GM23338 (cell line): ENCODE results near the gene ERMP1. TPM values are rescaled to one million over a fixed set of nuclear protein-coding genes. Genes with fewer than 3 reads are reported as not detected.
A peak's percentile ranks its signal among the peaks of the same experiment; 100 is the strongest.

ENCODE experiments used
- ATAC-seq: fragments of 200-7000 bp; cut with Tn5 transposase; 3 replicates; pipeline ENCODE4 v1.9.1; 2020
- DNase-seq: peaks from one replicate; pipeline ENCODE4 v3.0.0-alpha.2; 2015; ENCODE audit warnings: low spot score
- H2AFZ ChIP-seq: fragments of 200-600 bp; sonication (generic); 2 replicates; pipeline ENCODE4 v1.8.0; 2016; ENCODE audit warnings: antibody characterized with exemption, mild to moderate bottlenecking, moderate library complexity
- H3F3A ChIP-seq: fragments of 200-600 bp; sonication (generic); replicated peaks from 2 replicates; pipeline ENCODE4 v1.8.0; 2017; ENCODE audit warnings: antibody characterized with exemption, mixed run types, low read depth
- H3K27ac ChIP-seq: fragments of 200-600 bp; sonication (generic); 2 replicates; pipeline ENCODE4 v1.6.1; 2016; ENCODE audit warnings: low read depth
- H3K27me3 ChIP-seq: fragments of 200-600 bp; sonication (generic); 2 replicates; pipeline ENCODE4 v1.8.0; 2016; ENCODE audit warnings: mild to moderate bottlenecking, mixed run types, moderate library complexity; ENCODE audit not compliant: insufficient read depth
- H3K36me3 ChIP-seq: fragments of 200-600 bp; sonication (generic); 2 replicates; pipeline ENCODE4 v1.8.0; 2016; ENCODE audit warnings: mild to moderate bottlenecking; ENCODE audit not compliant: insufficient read depth
- H3K4me1 ChIP-seq: fragments of 200-600 bp; sonication (generic); 2 replicates; pipeline ENCODE4 v1.8.0; 2016; ENCODE audit warnings: mild to moderate bottlenecking, moderate library complexity; ENCODE audit not compliant: insufficient read depth
- H3K4me2 ChIP-seq: fragments of 200-600 bp; sonication (generic); 2 replicates; pipeline ENCODE4 v1.7.1; 2017; ENCODE audit warnings: mixed run types
- H3K4me3 ChIP-seq: fragments of 200-600 bp; sonication (generic); 2 replicates; pipeline ENCODE4 v1.6.1; 2016; ENCODE audit warnings: mixed run types
- H3K79me2 ChIP-seq: fragments of 200-600 bp; sonication (generic); replicated peaks from 2 replicates; pipeline ENCODE4 v1.8.0; 2017; ENCODE audit warnings: mild to moderate bottlenecking; ENCODE audit not compliant: insufficient read depth
- H3K9me2 ChIP-seq: fragments of 200-600 bp; sonication (generic); 2 replicates; pipeline ENCODE4 v1.8.0; 2017; ENCODE audit not compliant: insufficient read depth
- H4K20me1 ChIP-seq: fragments of 200-600 bp; sonication (generic); replicated peaks from 2 replicates; pipeline ENCODE4 v1.8.0; 2017; ENCODE audit warnings: mild to moderate bottlenecking; ENCODE audit not compliant: insufficient read depth
- H3K27ac Mint-ChIP-seq: 2 replicates; pipeline ENCODE4 v1.8.0; 2020; ENCODE audit warnings: inconsistent platforms, mild to moderate bottlenecking, moderate library complexity, mixed read lengths
- H3K27me3 Mint-ChIP-seq: 3 replicates; pipeline ENCODE4 v1.8.0; 2022; ENCODE audit warnings: low read depth, mild to moderate bottlenecking, moderate library complexity, mixed read lengths, inconsistent platforms; ENCODE audit not compliant: insufficient read depth, poor library complexity
- H3K36me3 Mint-ChIP-seq: 3 replicates; pipeline ENCODE4 v1.8.0; 2021; ENCODE audit warnings: low read depth, mild to moderate bottlenecking, inconsistent platforms, moderate library complexity, mixed read lengths
- H3K4me1 Mint-ChIP-seq: 3 replicates; pipeline ENCODE4 v1.8.0; 2020; ENCODE audit warnings: mild to moderate bottlenecking, inconsistent platforms, mixed read lengths
- H3K4me3 Mint-ChIP-seq: 3 replicates; pipeline ENCODE4 v1.8.0; 2021; ENCODE audit warnings: moderate library complexity, mild to moderate bottlenecking, inconsistent platforms, mixed read lengths
- H3K9me3 Mint-ChIP-seq: 3 replicates; pipeline ENCODE4 v1.8.0; 2020; ENCODE audit warnings: moderate library complexity, mild to moderate bottlenecking, inconsistent platforms, mixed read lengths
- CREB1 ChIP-seq: fragments of 250-450 bp; sonication (Bioruptor Pico); IDR thresholded peaks from 2 replicates; pipeline ENCODE4 v1.5.0; 2020; ENCODE audit warnings: low read depth, mild to moderate bottlenecking, moderate library complexity
- EZH2 ChIP-seq: fragments of 200-600 bp; sonication (generic); IDR thresholded peaks from one replicate; pipeline ENCODE4 v1.8.0; 2017; ENCODE audit warnings: antibody characterized with exemption, mild to moderate bottlenecking, low read depth; ENCODE audit not compliant: unreplicated experiment
- EZH2phosphoT487 ChIP-seq: fragments of 200-600 bp; sonication (generic); IDR thresholded peaks from one replicate; pipeline ENCODE4 v1.8.1; 2018; ENCODE audit warnings: antibody characterized with exemption; ENCODE audit not compliant: unreplicated experiment
- JUNB ChIP-seq: IDR thresholded peaks from one replicate; pipeline ENCODE4 v1.6.1; 2016; ENCODE audit warnings: antibody characterized with exemption; ENCODE audit not compliant: unreplicated experiment
- NANOG ChIP-seq: IDR thresholded peaks from 2 replicates; pipeline ENCODE4 v1.6.1; 2016; ENCODE audit warnings: antibody characterized with exemption, borderline replicate concordance
- POLR2AphosphoS5 ChIP-seq: IDR thresholded peaks from 2 replicates; pipeline ENCODE4 v1.6.1; 2016; ENCODE audit warnings: antibody characterized with exemption, low read depth
- STAT1 ChIP-seq: IDR thresholded peaks from one replicate; pipeline ENCODE4 v1.6.1; 2016; ENCODE audit warnings: antibody characterized with exemption; ENCODE audit not compliant: unreplicated experiment
- ZNF114 ChIP-seq: fragments of 250-450 bp; sonication (Bioruptor Pico); IDR thresholded peaks from 2 replicates; pipeline ENCODE4 v1.5.0; 2020; ENCODE audit warnings: mild to moderate bottlenecking, moderate library complexity
- ZNF331 ChIP-seq: fragments of 250-450 bp; sonication (Bioruptor Pico); IDR thresholded peaks from 2 replicates; pipeline ENCODE4 v1.5.0; 2020; ENCODE audit warnings: low read depth, mild to moderate bottlenecking, moderate library complexity
- polyA plus RNA-seq: library from polyadenylated mRNA; unstranded; fragments of >200 nt; fragmentation: Nextera tagmentation; extraction: Ambion mirVana; gene quantifications from 2 replicates; pipeline ENCODE4 v1.2.1, GENCODE V29; 2016
- total RNA-seq: library from RNA; depleted of rRNA; stranded (reverse); fragments of >200 nt; shearing (Covaris generic); gene quantifications from 2 replicates; pipeline ENCODE4 v1.2.3, GENCODE V29; 2014
- TF ChIP-seq, protein P1 (sequence below): fragments of 250-450 bp; sonication (Bioruptor Pico); IDR thresholded peaks from 2 replicates; pipeline ENCODE4 v1.5.0; 2020; ENCODE audit warnings: mild to moderate bottlenecking, moderate library complexity
- TF ChIP-seq, protein P2 (sequence below): IDR thresholded peaks from 2 replicates; pipeline ENCODE4 v1.6.1; 2016; ENCODE audit warnings: antibody characterized with exemption
- TF ChIP-seq, protein P3 (sequence below): IDR thresholded peaks from one replicate; pipeline ENCODE4 v1.6.1; 2018; ENCODE audit warnings: antibody characterized with exemption; ENCODE audit not compliant: unreplicated experiment
- TF ChIP-seq, protein P4 (sequence below), 2 experiments: fragments of 200-600 bp in 1 of 2; sonication (generic) in 1 of 2; conservative IDR thresholded peaks; 2 replicates each; pipeline versions ENCODE4 v1.5.1 to v1.6.1; 2016 to 2017; ENCODE audit warnings: antibody characterized with exemption in 2 of 2, low read depth in 2 of 2, mild to moderate bottlenecking in 2 of 2, moderate library complexity in 1 of 2

The ERMP1 gene
- total and polyA plus RNA-seq, 2 experiments from 2014 or later, result 5.3 to 23.4 TPM

DNA sequence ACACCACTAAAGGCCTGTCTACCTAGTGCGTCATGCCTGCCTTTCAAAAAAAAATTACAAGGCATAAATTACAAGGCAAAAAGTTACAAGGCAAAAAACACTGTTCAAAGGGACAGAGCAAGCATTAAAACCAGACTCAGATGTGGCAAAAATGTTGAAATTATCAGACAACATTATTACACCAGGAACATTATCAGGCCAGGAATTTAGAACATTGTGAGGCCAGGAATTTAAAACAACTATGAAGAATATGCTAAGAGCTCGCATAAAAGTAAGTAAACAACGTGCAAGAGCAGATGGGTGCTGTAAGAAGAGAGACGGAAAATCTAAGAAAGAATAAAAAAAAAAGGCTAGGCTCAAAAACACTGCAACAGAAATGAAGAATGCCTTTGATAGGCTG is 39.6 kb upstream of the ERMP1 start:
- ATAC-seq, result no peak

More for the DNA sequence above, 39.6 kb upstream of the ERMP1 start:
- no peak overlapping the region for H3K27ac ChIP-seq
- H3K9me2 ChIP-seq, result no peaks in the 10 kb centered on the region
- TF ChIP-seq, protein P1, sequence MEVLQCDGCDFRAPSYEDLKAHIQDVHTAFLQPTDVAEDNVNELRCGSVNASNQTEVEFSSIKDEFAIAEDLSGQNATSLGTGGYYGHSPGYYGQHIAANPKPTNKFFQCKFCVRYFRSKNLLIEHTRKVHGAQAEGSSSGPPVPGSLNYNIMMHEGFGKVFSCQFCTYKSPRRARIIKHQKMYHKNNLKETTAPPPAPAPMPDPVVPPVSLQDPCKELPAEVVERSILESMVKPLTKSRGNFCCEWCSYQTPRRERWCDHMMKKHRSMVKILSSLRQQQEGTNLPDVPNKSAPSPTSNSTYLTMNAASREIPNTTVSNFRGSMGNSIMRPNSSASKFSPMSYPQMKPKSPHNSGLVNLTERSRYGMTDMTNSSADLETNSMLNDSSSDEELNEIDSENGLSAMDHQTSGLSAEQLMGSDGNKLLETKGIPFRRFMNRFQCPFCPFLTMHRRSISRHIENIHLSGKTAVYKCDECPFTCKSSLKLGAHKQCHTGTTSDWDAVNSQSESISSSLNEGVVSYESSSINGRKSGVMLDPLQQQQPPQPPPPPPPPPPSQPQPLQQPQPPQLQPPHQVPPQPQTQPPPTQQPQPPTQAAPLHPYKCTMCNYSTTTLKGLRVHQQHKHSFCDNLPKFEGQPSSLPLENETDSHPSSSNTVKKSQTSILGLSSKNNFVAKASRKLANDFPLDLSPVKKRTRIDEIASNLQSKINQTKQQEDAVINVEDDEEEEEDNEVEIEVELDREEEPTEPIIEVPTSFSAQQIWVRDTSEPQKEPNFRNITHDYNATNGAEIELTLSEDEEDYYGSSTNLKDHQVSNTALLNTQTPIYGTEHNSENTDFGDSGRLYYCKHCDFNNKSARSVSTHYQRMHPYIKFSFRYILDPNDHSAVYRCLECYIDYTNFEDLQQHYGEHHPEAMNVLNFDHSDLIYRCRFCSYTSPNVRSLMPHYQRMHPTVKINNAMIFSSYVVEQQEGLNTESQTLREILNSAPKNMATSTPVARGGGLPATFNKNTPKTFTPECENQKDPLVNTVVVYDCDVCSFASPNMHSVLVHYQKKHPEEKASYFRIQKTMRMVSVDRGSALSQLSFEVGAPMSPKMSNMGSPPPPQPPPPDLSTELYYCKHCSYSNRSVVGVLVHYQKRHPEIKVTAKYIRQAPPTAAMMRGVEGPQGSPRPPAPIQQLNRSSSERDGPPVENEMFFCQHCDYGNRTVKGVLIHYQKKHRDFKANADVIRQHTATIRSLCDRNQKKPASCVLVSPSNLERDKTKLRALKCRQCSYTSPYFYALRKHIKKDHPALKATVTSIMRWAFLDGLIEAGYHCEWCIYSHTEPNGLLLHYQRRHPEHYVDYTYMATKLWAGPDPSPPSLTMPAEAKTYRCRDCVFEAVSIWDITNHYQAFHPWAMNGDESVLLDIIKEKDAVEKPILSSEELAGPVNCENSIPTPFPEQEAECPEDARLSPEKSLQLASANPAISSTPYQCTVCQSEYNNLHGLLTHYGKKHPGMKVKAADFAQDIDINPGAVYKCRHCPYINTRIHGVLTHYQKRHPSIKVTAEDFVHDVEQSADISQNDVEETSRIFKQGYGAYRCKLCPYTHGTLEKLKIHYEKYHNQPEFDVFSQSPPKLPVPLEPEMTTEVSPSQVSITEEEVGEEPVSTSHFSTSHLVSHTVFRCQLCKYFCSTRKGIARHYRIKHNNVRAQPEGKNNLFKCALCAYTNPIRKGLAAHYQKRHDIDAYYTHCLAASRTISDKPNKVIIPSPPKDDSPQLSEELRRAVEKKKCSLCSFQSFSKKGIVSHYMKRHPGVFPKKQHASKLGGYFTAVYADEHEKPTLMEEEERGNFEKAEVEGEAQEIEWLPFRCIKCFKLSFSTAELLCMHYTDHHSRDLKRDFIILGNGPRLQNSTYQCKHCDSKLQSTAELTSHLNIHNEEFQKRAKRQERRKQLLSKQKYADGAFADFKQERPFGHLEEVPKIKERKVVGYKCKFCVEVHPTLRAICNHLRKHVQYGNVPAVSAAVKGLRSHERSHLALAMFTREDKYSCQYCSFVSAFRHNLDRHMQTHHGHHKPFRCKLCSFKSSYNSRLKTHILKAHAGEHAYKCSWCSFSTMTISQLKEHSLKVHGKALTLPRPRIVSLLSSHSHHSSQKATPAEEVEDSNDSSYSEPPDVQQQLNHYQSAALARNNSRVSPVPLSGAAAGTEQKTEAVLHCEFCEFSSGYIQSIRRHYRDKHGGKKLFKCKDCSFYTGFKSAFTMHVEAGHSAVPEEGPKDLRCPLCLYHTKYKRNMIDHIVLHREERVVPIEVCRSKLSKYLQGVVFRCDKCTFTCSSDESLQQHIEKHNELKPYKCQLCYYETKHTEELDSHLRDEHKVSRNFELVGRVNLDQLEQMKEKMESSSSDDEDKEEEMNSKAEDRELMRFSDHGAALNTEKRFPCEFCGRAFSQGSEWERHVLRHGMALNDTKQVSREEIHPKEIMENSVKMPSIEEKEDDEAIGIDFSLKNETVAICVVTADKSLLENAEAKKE (CRISPR knock-in tag), result no peak
- TF ChIP-seq NANOG, result no peak
- TF ChIP-seq EZH2phosphoT487, result no peak
- no peak for TF ChIP-seq ZNF114 (CRISPR knock-in tag)
- TF ChIP-seq CREB1, result no peak
- TF ChIP-seq STAT1, result no peak
- TF ChIP-seq, protein P2, sequence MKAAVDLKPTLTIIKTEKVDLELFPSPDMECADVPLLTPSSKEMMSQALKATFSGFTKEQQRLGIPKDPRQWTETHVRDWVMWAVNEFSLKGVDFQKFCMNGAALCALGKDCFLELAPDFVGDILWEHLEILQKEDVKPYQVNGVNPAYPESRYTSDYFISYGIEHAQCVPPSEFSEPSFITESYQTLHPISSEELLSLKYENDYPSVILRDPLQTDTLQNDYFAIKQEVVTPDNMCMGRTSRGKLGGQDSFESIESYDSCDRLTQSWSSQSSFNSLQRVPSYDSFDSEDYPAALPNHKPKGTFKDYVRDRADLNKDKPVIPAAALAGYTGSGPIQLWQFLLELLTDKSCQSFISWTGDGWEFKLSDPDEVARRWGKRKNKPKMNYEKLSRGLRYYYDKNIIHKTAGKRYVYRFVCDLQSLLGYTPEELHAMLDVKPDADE, result no peak
- TF ChIP-seq POLR2AphosphoS5, result no peak
- no peak for TF ChIP-seq EZH2
- no peak for TF ChIP-seq ZNF331 (CRISPR knock-in tag)
- TF ChIP-seq, protein P3, sequence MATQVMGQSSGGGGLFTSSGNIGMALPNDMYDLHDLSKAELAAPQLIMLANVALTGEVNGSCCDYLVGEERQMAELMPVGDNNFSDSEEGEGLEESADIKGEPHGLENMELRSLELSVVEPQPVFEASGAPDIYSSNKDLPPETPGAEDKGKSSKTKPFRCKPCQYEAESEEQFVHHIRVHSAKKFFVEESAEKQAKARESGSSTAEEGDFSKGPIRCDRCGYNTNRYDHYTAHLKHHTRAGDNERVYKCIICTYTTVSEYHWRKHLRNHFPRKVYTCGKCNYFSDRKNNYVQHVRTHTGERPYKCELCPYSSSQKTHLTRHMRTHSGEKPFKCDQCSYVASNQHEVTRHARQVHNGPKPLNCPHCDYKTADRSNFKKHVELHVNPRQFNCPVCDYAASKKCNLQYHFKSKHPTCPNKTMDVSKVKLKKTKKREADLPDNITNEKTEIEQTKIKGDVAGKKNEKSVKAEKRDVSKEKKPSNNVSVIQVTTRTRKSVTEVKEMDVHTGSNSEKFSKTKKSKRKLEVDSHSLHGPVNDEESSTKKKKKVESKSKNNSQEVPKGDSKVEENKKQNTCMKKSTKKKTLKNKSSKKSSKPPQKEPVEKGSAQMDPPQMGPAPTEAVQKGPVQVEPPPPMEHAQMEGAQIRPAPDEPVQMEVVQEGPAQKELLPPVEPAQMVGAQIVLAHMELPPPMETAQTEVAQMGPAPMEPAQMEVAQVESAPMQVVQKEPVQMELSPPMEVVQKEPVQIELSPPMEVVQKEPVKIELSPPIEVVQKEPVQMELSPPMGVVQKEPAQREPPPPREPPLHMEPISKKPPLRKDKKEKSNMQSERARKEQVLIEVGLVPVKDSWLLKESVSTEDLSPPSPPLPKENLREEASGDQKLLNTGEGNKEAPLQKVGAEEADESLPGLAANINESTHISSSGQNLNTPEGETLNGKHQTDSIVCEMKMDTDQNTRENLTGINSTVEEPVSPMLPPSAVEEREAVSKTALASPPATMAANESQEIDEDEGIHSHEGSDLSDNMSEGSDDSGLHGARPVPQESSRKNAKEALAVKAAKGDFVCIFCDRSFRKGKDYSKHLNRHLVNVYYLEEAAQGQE, result no peak
- TF ChIP-seq, protein P4, sequence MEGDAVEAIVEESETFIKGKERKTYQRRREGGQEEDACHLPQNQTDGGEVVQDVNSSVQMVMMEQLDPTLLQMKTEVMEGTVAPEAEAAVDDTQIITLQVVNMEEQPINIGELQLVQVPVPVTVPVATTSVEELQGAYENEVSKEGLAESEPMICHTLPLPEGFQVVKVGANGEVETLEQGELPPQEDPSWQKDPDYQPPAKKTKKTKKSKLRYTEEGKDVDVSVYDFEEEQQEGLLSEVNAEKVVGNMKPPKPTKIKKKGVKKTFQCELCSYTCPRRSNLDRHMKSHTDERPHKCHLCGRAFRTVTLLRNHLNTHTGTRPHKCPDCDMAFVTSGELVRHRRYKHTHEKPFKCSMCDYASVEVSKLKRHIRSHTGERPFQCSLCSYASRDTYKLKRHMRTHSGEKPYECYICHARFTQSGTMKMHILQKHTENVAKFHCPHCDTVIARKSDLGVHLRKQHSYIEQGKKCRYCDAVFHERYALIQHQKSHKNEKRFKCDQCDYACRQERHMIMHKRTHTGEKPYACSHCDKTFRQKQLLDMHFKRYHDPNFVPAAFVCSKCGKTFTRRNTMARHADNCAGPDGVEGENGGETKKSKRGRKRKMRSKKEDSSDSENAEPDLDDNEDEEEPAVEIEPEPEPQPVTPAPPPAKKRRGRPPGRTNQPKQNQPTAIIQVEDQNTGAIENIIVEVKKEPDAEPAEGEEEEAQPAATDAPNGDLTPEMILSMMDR (conservative IDR thresholded peaks at IDR 0.05; ENCODE audit: low read depth in 2 of 2), result no peak
- no peak for TF ChIP-seq JUNB
- no peaks in the 10 kb centered on the region for H3K9me3 Mint-ChIP-seq
- H3K4me1 ChIP-seq, result no peaks in the 10 kb centered on the region
- no peak overlapping the region for H3K27ac Mint-ChIP-seq
- no peaks in the 10 kb centered on the region for H3K79me2 ChIP-seq
- H3K27me3 Mint-ChIP-seq, result peaks cover 4% of the 10 kb centered on the region
- no peak for DNase-seq
- H3F3A ChIP-seq, result no peaks in the 10 kb centered on the region
- H4K20me1 ChIP-seq, result no peaks in the 10 kb centered on the region
- H3K4me3 Mint-ChIP-seq, result no peak overlapping the region
- H3K36me3 ChIP-seq, result no peaks in the 10 kb centered on the region
- H3K36me3 Mint-ChIP-seq, result no peaks in the 10 kb centered on the region
- H3K4me2 ChIP-seq, result no peak overlapping the region
- H3K4me3 ChIP-seq, result no peak overlapping the region
- H3K4me1 Mint-ChIP-seq, result peaks cover 6% of the 10 kb centered on the region
- peak overlapping the region; percentile 86 for H2AFZ ChIP-seq
- no peaks in the 10 kb centered on the region for H3K27me3 ChIP-seq
